GM21447 (cell line): Measurements from ENCODE around the gene NDUFB10.
A peak's percentile ranks its signal among the peaks of the same experiment; 100 is the strongest.

Source experiments
- ATAC-seq: cut with Tn5 transposase; IDR thresholded peaks from one replicate; pipeline ENCODE4 v1.9.1; 2021; ENCODE audit not compliant: unreplicated experiment

NDUFB10 gene

GRCh38 chr16:1999866-2000514, 40.7 kb downstream of the NDUFB10 start:
- ATAC-seq: no peak

GRCh38 chr16:2001035-2001434, 41.7 kb downstream of the NDUFB10 start:
- no peak for ATAC-seq

GRCh38 chr16:2001456-2002355, 42.4 kb downstream of the NDUFB10 start:
- no peak for ATAC-seq

GRCh38 chr16:2002406-2003230, 43.3 kb downstream of the NDUFB10 start:
- ATAC-seq: no peak

- ATAC-seq: no peak
These were observed 44.0 kb downstream of the NDUFB10 start for GRCh38 chr16:2003231-2003826.

- ATAC-seq: no peak
These were observed 44.7 kb downstream of the NDUFB10 start for GRCh38 chr16:2003827-2004641.

GRCh38 chr16:2004795-2005517, 45.6 kb downstream of the NDUFB10 start:
- no peak for ATAC-seq

GRCh38 chr16:2005646-2006045, 46.3 kb downstream of the NDUFB10 start:
- ATAC-seq: no peak

GRCh38 chr16:2006317-2006716, 47.0 kb downstream of the NDUFB10 start:
- ATAC-seq: no peak

GRCh38 chr16:2007081-2007836, 47.9 kb downstream of the NDUFB10 start:
- ATAC-seq: no peak

- ATAC-seq: no peak
These were observed 48.7 kb downstream of the NDUFB10 start for GRCh38 chr16:2008009-2008526.

- ATAC-seq: peak; percentile 12
These were observed 49.4 kb downstream of the NDUFB10 start for GRCh38 chr16:2008631-2009163.

GRCh38 chr16:2009164-2009711, 49.9 kb downstream of the NDUFB10 start:
- ATAC-seq: peak; percentile 26

- peak; percentile 69 for ATAC-seq
These were observed 50.6 kb downstream of the NDUFB10 start, which contains the start of gene ZNF598 for GRCh38 chr16:2009791-2010510. Gene ZNF598, minus strand, starts transcription at chr16:2009821.
